IMR-90 (cell line): ENCODE results near the gene CCDC144A. TPM values are rescaled to one million over a fixed set of nuclear protein-coding genes. Genes with fewer than 3 reads are reported as not detected.

Source experiments
- ATAC-seq: fragments of 200-7000 bp; cut with Tn5 transposase; 2 replicates; pipeline ENCODE4 v1.9.1; 2020; ENCODE audit warnings: low read depth, mild to moderate bottlenecking, moderate library complexity
- BruUV-seq: library from RNA; stranded (reverse); fragments of 400-500 nt; replicated peaks from 2 replicates; lab custom pipeline; 2021; lab: Mats Ljungman, UMichigan
- CTCF ChIA-PET: fragments of 300-600 bp; formaldehyde crosslinking; extraction: SDS; loops from one replicate; lab custom pipeline; 2021; ENCODE audit warnings: antibody characterized with exemption; lab: Yijun Ruan, JAX
- POLR2A ChIA-PET: fragments of 300-600 bp; sonication (Branson Sonifier 250); formaldehyde crosslinking; loops from one replicate; lab custom pipeline; 2022; ENCODE audit warnings: antibody characterized with exemption; ENCODE audit not compliant: unreplicated experiment; lab: Charles Lee
- DNase-seq: peaks from one replicate; pipeline ENCODE4 v3.0.0; 2013
- H2AFZ ChIP-seq: replicated peaks from 2 replicates; pipeline ENCODE3; 2013; ENCODE audit warnings: low read length, mild to moderate bottlenecking; ENCODE audit not compliant: poor library complexity
- H2AK5ac ChIP-seq: 2 replicates; pipeline ENCODE4 v1.6.1; 2013; ENCODE audit warnings: low read depth, low read length, inconsistent platforms
- H2AK9ac ChIP-seq: replicated peaks from 2 replicates; pipeline ENCODE3; 2013; ENCODE audit warnings: mild to moderate bottlenecking, low read depth, low read length, moderate library complexity; ENCODE audit not compliant: poor library complexity
- H2BK120ac ChIP-seq: 2 replicates; pipeline ENCODE4 v1.6.1; 2013; ENCODE audit warnings: low read depth, low read length, inconsistent platforms
- H2BK15ac ChIP-seq: 3 replicates; pipeline ENCODE4 v1.6.1; 2013; ENCODE audit warnings: low read depth, low read length, inconsistent platforms
- H2BK20ac ChIP-seq: 2 replicates; pipeline ENCODE4 v1.6.1; 2013; ENCODE audit warnings: low read depth, mild to moderate bottlenecking, inconsistent platforms, low read length, moderate library complexity
- H2BK5ac ChIP-seq: 2 replicates; pipeline ENCODE4 v1.6.1; 2013; ENCODE audit warnings: mild to moderate bottlenecking, low read depth, low read length, inconsistent platforms; ENCODE audit not compliant: poor library complexity, severe bottlenecking
- H3K14ac ChIP-seq: replicated peaks from 2 replicates; pipeline ENCODE4 v1.6.1; 2013; ENCODE audit warnings: low read depth, low read length, inconsistent platforms
- H3K18ac ChIP-seq: 2 replicates; pipeline ENCODE4 v1.6.1; 2013; ENCODE audit warnings: low read depth, low read length, control low read depth
- H3K23ac ChIP-seq: 2 replicates; pipeline ENCODE4 v1.6.1; 2013; ENCODE audit warnings: low read depth, low read length, inconsistent platforms
- H3K27ac ChIP-seq: 2 replicates; pipeline ENCODE4 v1.5.1; 2013; ENCODE audit warnings: mild to moderate bottlenecking, control low read depth, low read length; ENCODE audit not compliant: insufficient read depth
- H3K27me3 ChIP-seq: 2 replicates; pipeline ENCODE4 v1.6.1; 2013; ENCODE audit warnings: low read length; ENCODE audit not compliant: control insufficient read depth, insufficient read depth
- H3K36me3 ChIP-seq: 2 replicates; pipeline ENCODE4 v1.6.1; 2013; ENCODE audit warnings: low read length, mixed read lengths; ENCODE audit not compliant: control insufficient read depth, insufficient read depth
- H3K4ac ChIP-seq: 2 replicates; pipeline ENCODE4 v1.6.1; 2013; ENCODE audit warnings: low read depth, low read length, inconsistent platforms
- H3K4me1 ChIP-seq: 2 replicates; pipeline ENCODE4 v1.6.1; 2013; ENCODE audit warnings: low read length, mixed read lengths; ENCODE audit not compliant: control insufficient read depth, insufficient read depth
- H3K4me2 ChIP-seq: 2 replicates; pipeline ENCODE4 v1.6.1; 2013; ENCODE audit warnings: low read depth, mild to moderate bottlenecking, control low read depth, low read length, moderate library complexity
- H3K4me3 ChIP-seq: 2 replicates; pipeline ENCODE4 v1.5.1; 2013; ENCODE audit warnings: low read depth, mild to moderate bottlenecking, control low read depth, low read length, moderate library complexity; ENCODE audit not compliant: insufficient read depth
- H3K56ac ChIP-seq: 2 replicates; pipeline ENCODE4 v1.6.1; 2013; ENCODE audit warnings: low read length, inconsistent platforms; ENCODE audit not compliant: insufficient read depth; ENCODE audit errors: extremely low read depth
- H3K79me1 ChIP-seq, 2 experiments: 2 replicates each; pipeline ENCODE4 v1.6.1; 2013; ENCODE audit warnings: low read length in 2 of 2, inconsistent platforms in 1 of 2, low read depth in 1 of 2
- H3K9ac ChIP-seq: 2 replicates; pipeline ENCODE4 v1.6.1; 2013; ENCODE audit warnings: low read depth, low read length, control low read depth
- H3K9me1 ChIP-seq: 2 replicates; pipeline ENCODE4 v1.6.1; 2013; ENCODE audit warnings: low read length, inconsistent platforms; ENCODE audit not compliant: insufficient read depth
- H3K9me3 ChIP-seq: 2 replicates; pipeline ENCODE4 v1.6.1; 2013; ENCODE audit warnings: low read length; ENCODE audit not compliant: control insufficient read depth, insufficient read depth
- H4K20me1 ChIP-seq: 2 replicates; pipeline ENCODE4 v1.6.1; 2013; ENCODE audit warnings: low read length, inconsistent platforms; ENCODE audit not compliant: insufficient read depth
- H4K5ac ChIP-seq: 2 replicates; pipeline ENCODE4 v1.6.1; 2013; ENCODE audit warnings: mild to moderate bottlenecking, low read depth, low read length, control low read depth
- H4K8ac ChIP-seq, 2 experiments: 2 replicates each; pipeline ENCODE4 v1.6.1; 2013; ENCODE audit warnings: low read depth in 2 of 2, low read length in 2 of 2, control low read depth in 1 of 2, inconsistent platforms in 1 of 2
- H4K91ac ChIP-seq: 2 replicates; pipeline ENCODE4 v1.6.1; 2013; ENCODE audit warnings: low read depth, low read length, inconsistent platforms; ENCODE audit not compliant: insufficient read depth
- CHD1 ChIP-seq: IDR thresholded peaks from 2 replicates; pipeline ENCODE4 v1.6.1; 2012; ENCODE audit warnings: low read depth, low read length, improper control_type of control experiment
- ELK1 ChIP-seq: fragments of 150-350 bp; IDR thresholded peaks from 2 replicates; pipeline ENCODE4 v1.6.1; 2016; ENCODE audit warnings: low read depth, mild to moderate bottlenecking, low read length, moderate library complexity, borderline replicate concordance
- MAZ ChIP-seq: IDR thresholded peaks from 2 replicates; pipeline ENCODE4 v1.6.1; 2012; ENCODE audit warnings: low read depth, mild to moderate bottlenecking, low read length, improper control_type of control experiment, moderate library complexity, borderline replicate concordance
- WGBS, 2 experiments: methylation state at CpG; one replicate each; pipeline versions ENCODE4 v1.1.5 to v1.1.7; 2013; ENCODE audit warnings: missing lambda C conversion rate in 2 of 2; ENCODE audit not compliant: insufficient read length in 1 of 2; ENCODE audit errors: extremely low coverage in 2 of 2; 5-methylcytosine and 5-hydroxymethylcytosine counted together
- dilution Hi-C: fragments of 300-500 bp; cut with HindIII; formaldehyde crosslinking; loops from one replicate; pipeline ENCODE4 v1.14.3; 2018; ENCODE audit warnings: low sequenced_read_pairs; ENCODE audit not compliant: unreplicated experiment
- in situ Hi-C: fragments of 300-500 bp; cut with MboI; formaldehyde crosslinking; loops from 3 replicates; pipeline ENCODE4 v1.14.3; 2019; ENCODE audit warnings: low sequenced_read_pairs, inconsistent platforms, mixed read lengths
- intact Hi-C: fragments of 100-400 bp; cut with micrococcal nuclease; formaldehyde crosslinking; loops from 2 replicates; pipeline ENCODE4 v1.10.0; 2022
- polyA plus RNA-seq, 3 experiments: library from polyadenylated mRNA; depleted of rRNA; stranded (reverse); fragments of >200 nt; gene quantifications; 2 replicates each; pipeline ENCODE4 v1.2.3, GENCODE V29; 2012; ENCODE audit warnings: low replicate concordance in 1 of 3
- total RNA-seq: library from RNA; depleted of rRNA; stranded (reverse); fragments of >200 nt; gene quantifications from 2 replicates; pipeline ENCODE4 v1.2.3, GENCODE V29; 2012

CCDC144A gene
- total and polyA plus RNA-seq, 2 of the 4 experiments (the other 2 are of a cell fraction) = 0.51 to 1.4 TPM

GRCh38 chr17:16818821-16819683 lies 129.0 kb downstream of the CCDC144A start:
- H2BK20ac ChIP-seq = no peak overlapping the region
- no peak overlapping the region for H3K23ac ChIP-seq
- H3K4ac ChIP-seq = no peak overlapping the region
- no peak overlapping the region for H3K27ac ChIP-seq
- dilution Hi-C loops (no loop called here), in situ Hi-C loops (no loop called here), intact Hi-C loops (no loop called here)
- H3K9ac ChIP-seq = no peak overlapping the region
- no peak for ATAC-seq
- no peak overlapping the region for H2AFZ ChIP-seq
- BruUV-seq = no TSS peak
- H3K36me3 ChIP-seq = no peaks in the 10 kb centered on the region
- H2BK5ac ChIP-seq = no peak overlapping the region
- no peak overlapping the region for H2AK9ac ChIP-seq
- no peaks in the 10 kb centered on the region for H4K20me1 ChIP-seq
- H3K4me2 ChIP-seq = no peak overlapping the region
- no peak for TF ChIP-seq CHD1
- TF ChIP-seq MAZ = no peak
- TF ChIP-seq ELK1 = no peak
- no peak for DNase-seq
- H2AK5ac ChIP-seq = no peak overlapping the region
- H3K4me3 ChIP-seq = no peak overlapping the region
- no peaks in the 10 kb centered on the region for H3K9me3 ChIP-seq
- H3K79me1 ChIP-seq = no peaks in the 10 kb centered on the region
- no peak overlapping the region for H4K5ac ChIP-seq
- H2BK15ac ChIP-seq = no peak overlapping the region
- ChIA-PET CTCF (no interaction called here), POLR2A (no interaction called here)
- no peak overlapping the region for H4K91ac ChIP-seq
- peaks cover 9% of the 10 kb centered on the region for H3K27me3 ChIP-seq
- no peak overlapping the region for H2BK120ac ChIP-seq
- no peaks in the 10 kb centered on the region for H3K4me1 ChIP-seq
- H3K56ac ChIP-seq = no peak overlapping the region
- 68% methylated on average over 20 of the region's 23 CpGs; no CpG with 5 or more reads in 1 of the 2 experiments for WGBS, 2 experiments
- no peak overlapping the region for H4K8ac ChIP-seq
- H3K9me1 ChIP-seq = no peaks in the 10 kb centered on the region
- no peak overlapping the region for H3K14ac ChIP-seq
- no peak overlapping the region for H3K18ac ChIP-seq
